Measurements from ENCODE around the gene HEATR1.

DNA sequence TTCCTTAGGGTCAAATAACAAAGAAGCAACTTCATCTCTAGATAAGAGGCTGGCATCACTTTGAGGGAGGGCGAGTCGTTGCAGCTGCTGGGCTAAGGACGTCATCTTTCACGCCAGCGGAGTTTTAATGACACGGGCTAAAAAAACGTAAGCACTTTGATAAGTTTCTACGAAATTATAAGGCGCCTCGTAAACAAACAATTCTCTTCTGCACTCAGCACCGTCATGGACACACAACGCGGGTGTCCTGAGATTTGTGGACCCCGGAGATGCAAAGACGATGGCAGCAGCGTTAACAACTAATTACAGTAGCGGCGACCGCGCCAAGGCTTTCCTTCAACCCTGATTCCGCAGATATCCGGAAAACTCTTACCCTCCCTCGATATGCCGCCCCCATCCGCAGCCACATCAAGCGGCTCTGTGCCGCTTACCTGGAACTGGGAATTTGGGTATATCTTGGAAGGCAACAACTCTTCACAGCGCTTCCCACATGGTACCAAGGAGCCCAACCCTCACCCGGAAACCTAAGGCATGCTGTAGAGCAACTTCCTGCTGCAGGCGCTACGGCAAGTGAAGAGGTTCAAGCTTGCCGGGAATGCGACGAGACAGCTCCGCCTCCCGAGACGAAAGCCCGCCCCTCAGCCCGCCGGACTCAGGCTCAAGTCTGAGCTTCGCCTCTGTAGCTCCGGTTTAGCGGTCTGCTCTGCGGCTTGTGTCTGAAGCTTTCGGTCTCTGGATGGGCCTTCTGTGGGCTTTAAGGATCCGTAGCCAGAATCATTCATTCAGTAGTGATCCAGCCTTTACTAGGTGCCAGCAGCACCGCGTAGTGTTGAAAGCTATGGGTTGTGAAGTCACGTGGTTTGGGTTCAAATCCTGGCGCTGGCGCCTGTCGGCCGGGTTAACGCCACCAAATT is at the start of gene HEATR1:
- TF ChIP-seq CTCF (IDR thresholded peaks at IDR 0.05) (no peak), POLR2A (IDR thresholded peaks at IDR 0.05) (peak in 1 of 2 donors; percentile 55)
